Epithelial cell of esophagus (primary cell): ENCODE results near the gene YIPF3.
"Not testable (repeated sequence)": the region's sequence is repeated elsewhere in the genome, so short reads cannot be mapped to it uniquely, and the experiment has no call there.

Experiments used
- DNase-seq: peaks from one replicate; pipeline ENCODE4 v3.0.0; 2010; ENCODE audit warnings: low read depth
- H3K4me3 ChIP-seq: 2 replicates; pipeline ENCODE4 v1.5.1; 2011; ENCODE audit warnings: mild to moderate bottlenecking, low read length, control low read depth
- TF ChIP-seq, protein P1 (sequence below): IDR thresholded peaks from 2 replicates; pipeline ENCODE4 v1.5.1; 2011; ENCODE audit warnings: low read depth, mild to moderate bottlenecking, low read length, control low read depth, inconsistent platforms; ENCODE audit not compliant: insufficient read depth; ENCODE audit errors: missing control alignments

The YIPF3 gene

DNA sequence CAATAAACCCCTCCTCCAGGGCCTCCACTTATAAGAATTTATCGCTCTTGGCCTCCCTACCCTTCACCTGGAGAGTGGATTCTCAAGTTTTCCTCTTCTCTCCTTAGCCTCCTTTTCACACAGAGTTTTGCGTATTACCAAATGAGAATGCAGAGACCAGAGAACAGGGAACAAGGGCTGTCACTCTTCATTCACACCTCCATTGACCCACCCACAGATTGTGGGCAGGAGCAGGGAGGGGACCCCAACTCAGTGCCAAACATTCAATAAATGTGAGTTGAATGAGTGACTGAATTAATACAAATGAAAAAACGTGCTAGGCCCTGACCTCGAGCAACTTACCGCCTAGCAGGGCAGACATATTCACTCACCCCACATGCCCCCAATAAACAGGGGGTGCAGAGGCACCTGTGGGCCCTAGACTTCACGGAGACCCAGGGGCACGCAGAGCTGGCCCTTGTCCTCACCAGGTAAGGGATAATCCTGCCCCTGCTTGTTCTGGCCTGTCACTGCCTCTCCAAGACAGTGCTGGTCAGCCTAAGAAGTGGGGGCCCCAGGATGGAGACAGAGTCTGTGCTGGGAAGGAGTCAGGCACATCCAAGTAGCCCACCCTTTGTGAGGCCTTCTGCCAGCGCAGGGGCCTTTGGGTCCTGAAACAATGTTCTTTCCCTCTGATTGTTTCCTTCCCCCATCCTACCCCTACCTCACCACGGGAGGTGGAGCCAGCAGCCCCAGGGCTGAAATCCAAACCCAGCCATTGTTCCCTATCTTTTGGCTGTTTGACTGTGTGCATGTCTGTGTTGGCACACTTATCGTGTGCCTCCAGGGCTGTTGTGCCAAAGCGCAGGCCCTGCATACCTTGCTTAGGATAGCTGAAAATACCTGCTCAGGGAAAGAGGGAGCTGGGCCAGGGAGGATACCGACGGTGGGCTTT, 47.7 kb downstream of the YIPF3 start:
- H3K4me3 ChIP-seq: no peak overlapping the region
- TF ChIP-seq, protein P1, sequence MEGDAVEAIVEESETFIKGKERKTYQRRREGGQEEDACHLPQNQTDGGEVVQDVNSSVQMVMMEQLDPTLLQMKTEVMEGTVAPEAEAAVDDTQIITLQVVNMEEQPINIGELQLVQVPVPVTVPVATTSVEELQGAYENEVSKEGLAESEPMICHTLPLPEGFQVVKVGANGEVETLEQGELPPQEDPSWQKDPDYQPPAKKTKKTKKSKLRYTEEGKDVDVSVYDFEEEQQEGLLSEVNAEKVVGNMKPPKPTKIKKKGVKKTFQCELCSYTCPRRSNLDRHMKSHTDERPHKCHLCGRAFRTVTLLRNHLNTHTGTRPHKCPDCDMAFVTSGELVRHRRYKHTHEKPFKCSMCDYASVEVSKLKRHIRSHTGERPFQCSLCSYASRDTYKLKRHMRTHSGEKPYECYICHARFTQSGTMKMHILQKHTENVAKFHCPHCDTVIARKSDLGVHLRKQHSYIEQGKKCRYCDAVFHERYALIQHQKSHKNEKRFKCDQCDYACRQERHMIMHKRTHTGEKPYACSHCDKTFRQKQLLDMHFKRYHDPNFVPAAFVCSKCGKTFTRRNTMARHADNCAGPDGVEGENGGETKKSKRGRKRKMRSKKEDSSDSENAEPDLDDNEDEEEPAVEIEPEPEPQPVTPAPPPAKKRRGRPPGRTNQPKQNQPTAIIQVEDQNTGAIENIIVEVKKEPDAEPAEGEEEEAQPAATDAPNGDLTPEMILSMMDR: no peak
- peak; percentile 33 for DNase-seq

GRCh38 chr6:43468240-43468639, 48.5 kb downstream of the YIPF3 start:
- DNase-seq: no peak
- H3K4me3 ChIP-seq: no peak overlapping the region
- TF ChIP-seq, protein P1: no peak

GRCh38 chr6:43467752-43468151, 49.0 kb downstream of the YIPF3 start:
- no peak for DNase-seq
- H3K4me3 ChIP-seq: no peak overlapping the region
- TF ChIP-seq, protein P1: no peak

- not testable (repeated sequence) for DNase-seq, H3K4me3 ChIP-seq
Measured at GRCh38 chr6:43467265-43467664, 49.5 kb downstream of the YIPF3 start.

DNA sequence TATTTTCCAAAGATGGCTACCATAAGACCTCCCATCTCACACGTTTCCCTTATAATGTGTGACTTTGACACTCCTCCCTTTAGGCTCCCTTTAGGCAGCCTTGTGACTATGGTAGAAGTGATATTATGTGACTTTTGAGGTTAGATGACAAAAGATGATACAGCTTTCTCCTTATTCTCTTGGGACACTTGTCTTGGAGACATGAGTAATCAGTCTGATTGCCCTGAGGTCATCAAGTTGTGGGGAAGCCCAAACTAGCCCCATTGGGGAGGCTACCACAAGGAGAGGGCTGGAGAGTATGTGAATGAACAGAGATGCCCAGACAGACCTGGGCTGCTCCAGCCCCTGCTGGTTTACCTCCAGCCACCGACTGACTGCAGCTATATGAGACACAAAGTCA, 50.8 kb downstream of the YIPF3 start:
- no peak overlapping the region for H3K4me3 ChIP-seq
- DNase-seq: peak; percentile 20
- TF ChIP-seq, protein P1: no peak

GRCh38 chr6:43464337-43464736, 52.4 kb downstream of the YIPF3 start:
- no peak for DNase-seq
- no peak overlapping the region for H3K4me3 ChIP-seq
- TF ChIP-seq, protein P1: no peak

DNA sequence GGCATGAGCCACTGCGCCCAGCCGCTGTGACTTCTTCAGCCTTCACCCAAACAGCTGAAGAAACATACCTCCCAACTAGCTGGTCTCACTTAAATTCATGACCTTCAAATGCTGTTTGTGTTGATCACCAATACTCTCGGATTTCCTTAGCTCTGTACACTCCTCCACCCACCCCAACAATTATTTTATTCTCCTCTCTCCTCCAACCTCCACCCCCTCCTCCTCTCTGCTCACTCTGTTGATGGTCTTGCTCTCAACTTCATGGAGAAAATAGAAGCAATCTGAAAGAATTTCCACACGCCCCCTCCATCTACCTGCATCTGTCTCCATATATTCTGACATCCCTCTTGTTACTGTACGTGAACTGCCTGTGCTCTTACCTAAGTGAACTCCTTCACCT, 54.8 kb downstream of the YIPF3 start:
- DNase-seq: no peak
- H3K4me3 ChIP-seq: no peak overlapping the region
- TF ChIP-seq, protein P1: no peak
